Measurements from ENCODE around the gene CENPC.
A peak's percentile ranks its signal among the peaks of the same experiment; 100 is the strongest.
"Not testable (repeated sequence)": the region's sequence is repeated elsewhere in the genome, so short reads cannot be mapped to it uniquely, and the experiment has no call there.

Gene CENPC, protein sequence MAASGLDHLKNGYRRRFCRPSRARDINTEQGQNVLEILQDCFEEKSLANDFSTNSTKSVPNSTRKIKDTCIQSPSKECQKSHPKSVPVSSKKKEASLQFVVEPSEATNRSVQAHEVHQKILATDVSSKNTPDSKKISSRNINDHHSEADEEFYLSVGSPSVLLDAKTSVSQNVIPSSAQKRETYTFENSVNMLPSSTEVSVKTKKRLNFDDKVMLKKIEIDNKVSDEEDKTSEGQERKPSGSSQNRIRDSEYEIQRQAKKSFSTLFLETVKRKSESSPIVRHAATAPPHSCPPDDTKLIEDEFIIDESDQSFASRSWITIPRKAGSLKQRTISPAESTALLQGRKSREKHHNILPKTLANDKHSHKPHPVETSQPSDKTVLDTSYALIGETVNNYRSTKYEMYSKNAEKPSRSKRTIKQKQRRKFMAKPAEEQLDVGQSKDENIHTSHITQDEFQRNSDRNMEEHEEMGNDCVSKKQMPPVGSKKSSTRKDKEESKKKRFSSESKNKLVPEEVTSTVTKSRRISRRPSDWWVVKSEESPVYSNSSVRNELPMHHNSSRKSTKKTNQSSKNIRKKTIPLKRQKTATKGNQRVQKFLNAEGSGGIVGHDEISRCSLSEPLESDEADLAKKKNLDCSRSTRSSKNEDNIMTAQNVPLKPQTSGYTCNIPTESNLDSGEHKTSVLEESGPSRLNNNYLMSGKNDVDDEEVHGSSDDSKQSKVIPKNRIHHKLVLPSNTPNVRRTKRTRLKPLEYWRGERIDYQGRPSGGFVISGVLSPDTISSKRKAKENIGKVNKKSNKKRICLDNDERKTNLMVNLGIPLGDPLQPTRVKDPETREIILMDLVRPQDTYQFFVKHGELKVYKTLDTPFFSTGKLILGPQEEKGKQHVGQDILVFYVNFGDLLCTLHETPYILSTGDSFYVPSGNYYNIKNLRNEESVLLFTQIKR

DNA sequence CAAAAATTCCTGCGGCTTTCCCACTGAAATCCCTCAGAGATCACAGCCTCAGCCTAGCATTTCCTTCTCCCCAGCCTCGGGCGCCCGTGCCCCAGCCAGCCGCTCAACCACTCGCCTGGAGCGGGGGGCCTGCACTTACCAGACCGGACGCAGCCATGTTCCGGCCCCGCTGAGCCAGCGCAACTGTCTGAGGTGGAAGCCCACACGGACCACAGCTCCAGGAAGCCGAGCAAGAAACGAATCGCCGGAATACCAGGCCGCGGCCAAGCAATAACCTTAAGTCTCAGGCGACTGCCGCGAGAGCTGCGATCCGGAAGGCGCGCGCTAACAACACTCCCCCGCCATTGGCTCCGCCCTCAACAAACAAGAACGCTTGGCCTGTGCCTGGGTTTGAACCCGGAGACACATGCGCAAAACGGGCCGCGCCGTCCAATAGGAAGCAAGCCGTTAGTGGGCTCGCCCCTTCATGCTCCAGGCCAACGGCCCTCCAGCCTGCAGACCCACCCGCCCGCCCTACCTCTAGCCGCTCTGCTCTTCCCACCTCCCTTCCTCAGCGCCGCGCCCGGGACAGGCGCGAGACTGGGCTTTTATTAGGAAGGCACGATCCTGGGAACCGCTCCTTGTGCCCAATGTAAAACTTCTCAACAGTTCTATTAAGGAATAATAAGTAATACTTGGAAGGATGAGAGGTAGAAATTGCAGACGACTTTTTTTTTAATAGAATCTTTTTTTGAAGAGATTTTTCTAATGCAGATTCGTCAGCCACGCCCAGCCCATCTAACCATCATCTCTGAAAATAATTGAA is at the start of gene CENPC:
CENPC (minus strand) TSS at position 305 of the 805 bp plus-strand sequence; CDS start at position 157, 148 bp downstream.
- DNase-seq: peak; percentile 98

DNA sequence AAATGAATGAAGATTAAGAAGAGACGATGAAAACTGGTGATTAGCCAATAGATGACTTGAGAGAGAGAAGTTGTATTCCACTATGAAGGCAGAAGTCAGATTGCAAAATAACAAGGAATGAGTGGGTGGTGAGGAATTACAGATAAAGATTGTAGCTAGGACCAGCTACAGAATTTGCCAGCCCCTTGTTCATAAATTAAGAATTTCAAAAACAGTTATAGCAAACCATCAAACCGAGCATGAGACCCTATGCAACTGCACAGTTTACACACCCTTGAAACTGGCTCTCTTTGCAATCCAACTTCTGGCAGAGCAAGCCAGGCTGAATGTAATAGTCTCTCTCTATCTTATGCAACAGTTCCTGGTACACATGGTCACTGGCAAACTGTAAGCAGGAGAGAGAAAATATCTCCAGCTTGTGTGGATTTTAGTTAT is 48.5 kb upstream of the CENPC start:
- DNase-seq: no peak

DNA sequence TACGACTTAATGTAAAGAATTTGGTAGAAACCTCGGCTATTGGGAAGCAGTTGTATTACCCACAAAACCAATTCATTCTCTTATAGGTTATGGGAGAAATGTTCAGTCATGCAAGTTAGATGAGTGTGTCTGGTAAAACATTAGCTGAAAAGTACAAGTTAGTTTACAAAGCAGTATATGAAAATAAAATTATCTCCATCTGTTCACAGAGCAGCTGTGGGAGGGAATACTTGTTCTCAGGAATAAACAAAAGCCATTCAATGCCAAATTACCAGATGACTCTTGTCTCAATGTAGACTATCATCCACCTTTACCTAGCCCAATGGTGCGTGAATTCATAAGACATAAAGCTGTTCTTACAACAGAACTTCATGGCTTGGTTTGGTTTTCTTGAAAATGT is 41.9 kb upstream of the CENPC start:
- no peak for DNase-seq

DNA sequence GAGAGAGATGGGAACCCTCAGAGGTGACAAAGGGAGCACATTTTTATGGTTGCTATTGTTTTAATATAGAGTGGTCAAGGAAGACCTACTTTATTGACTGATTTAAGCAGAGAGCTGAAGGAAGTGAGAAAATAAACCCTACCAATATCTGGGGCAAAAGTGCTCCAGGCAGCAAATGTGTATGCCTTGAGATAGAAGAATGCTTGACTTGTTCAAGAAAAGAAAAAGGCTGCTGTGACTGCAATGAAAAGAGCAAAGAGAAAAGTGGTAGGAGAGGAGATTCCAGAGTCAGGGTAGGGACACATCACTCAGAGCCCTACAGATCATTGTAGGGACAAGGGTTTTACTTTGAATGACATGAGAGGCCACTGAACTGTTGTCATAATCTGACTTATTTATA is 39.2 kb upstream of the CENPC start:
- no peak for DNase-seq

DNA sequence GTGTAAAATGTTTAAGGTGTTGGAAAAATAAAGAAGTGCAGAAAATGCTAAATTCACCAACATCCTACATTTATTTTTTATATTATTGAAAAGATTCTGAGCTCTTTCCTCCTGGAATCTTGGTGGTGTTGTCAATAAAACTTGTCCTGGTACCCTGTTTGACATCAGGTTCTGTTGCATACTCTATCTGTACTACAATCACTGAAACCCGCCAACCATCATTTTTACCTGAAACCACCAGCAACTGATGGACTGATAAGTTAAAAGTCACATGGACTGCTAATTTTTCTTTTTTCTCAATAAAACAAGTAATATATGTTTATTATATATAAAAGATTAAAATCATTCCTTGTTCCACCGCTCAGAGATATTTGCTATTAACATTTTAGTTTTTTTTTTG is 36.6 kb upstream of the CENPC start:
- DNase-seq: no peak

DNA sequence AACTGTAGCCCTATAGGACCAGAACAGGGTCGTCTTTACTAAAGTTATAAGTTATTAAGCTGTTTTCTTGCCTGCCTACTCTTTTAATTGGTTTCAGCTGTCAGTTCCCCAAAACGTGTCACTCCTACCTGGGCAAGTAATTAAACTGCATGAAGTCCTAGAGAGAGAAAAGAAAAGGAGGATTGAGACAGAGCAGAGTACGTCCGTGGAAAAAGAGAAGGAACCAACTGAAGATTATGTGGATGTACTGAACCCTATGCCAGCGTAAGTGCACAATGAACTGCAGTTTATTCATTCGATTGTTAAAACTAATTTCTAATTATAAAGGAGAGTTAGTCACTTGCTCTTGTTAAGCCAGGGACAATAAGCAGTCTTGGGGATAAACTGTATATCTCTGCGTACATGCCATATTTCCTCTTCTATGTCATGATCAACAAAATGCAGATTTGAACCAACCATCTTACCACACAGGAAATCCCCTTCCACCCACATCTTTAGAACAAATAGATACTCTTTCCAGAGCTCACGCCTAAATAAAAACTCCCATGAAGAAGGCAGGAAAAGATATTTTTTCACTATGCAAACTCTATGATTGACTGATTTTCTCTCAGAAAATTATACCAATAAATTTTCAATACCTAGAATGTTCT is 36.0 kb upstream of the CENPC start:
- peak; percentile 42 for DNase-seq

DNA sequence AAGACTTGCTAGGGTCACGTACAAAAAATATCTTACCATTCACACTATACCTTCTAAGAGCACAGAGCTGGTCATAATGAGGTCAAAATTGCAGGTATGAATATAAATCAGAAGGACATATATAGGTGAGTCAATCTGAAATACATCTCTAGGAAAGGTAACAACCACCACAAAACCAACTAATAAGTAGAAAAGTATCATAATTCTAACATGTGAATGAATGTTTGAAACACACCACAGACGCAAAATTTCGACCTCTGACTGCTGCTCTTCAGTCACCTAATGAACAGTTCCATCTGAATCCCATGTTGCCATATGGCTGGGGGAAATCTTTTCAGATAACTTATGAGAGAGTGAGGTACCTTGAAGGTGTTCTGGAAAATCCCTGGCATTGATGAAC is 35.3 kb upstream of the CENPC start:
- DNase-seq: no peak

DNA sequence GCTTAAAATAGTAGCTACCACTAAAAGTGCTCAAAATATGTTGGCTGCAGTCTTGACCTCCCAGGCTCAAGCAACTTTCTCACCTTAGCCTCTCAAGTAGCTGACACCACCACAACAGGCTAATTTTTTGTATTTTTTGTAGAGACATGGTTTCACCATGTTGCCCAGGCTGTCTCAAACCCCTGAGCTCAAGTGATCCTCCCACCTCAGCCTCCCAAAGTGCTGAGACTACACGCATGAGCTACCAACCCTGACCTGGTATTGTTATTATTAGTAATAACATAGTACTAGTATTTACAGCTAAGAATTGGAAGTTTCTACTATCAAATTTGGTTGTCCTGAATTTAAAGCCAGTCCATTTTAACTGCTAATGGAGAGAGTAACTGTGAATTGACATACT is 31.2 kb upstream of the CENPC start:
- no peak for DNase-seq

DNA sequence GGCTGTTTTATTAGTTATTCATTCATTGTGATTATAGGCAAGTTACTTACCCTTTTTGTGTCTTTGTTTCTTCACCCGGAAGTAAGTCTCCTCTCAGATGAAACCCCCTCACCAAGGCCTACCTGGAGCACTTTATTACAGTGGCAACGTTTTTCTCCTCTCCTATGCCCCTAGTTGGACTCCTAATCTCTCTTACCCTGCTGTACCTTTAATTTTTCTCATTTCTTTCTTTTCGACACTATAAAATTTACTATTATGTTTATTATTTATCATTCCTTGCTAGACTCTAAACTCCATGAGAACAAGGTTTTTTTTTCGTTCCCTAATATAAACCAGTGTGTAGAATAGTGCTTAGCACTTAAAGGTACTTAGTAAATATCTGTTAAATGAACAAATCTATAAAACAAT is 30.8 kb upstream of the CENPC start:
- DNase-seq: no peak

DNA sequence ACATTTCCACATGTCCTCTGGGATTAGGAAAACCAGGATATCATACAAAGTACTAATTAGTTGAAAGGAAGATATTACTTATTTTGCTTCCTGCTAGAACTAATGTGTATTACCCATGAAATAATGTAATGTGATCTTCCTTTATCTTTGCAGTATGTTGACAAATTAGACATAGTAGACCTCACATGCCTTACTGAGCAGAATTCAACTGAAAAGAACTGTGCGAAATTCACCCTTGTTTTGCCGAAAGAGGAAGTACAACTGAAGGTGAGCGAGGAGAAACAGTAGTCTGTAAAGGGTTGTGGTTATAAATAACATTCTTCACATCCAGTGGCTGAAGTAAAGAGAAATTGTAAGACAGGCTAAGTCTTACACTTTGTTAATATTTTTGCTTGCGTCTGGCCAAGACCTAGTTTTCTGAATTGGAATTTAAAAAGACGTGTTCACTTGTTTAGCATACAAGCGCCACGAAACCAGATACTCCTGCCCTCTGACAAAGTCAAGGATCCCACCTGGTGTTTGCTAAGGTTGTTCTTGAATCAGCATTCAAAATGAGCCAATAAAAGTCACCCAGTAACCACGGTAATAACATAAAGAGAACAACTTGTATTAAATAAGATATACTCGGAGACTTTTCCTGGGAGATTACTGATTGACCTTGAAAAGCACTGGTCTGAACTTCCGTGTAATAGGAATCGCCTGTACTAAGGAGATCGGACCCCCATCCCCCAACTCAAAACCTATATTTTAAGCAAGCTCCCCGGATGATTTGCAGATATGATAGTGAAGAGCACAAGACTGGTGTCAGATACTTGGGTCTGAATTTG is 30.1 kb upstream of the CENPC start:
- peak; percentile 47 for DNase-seq

DNA sequence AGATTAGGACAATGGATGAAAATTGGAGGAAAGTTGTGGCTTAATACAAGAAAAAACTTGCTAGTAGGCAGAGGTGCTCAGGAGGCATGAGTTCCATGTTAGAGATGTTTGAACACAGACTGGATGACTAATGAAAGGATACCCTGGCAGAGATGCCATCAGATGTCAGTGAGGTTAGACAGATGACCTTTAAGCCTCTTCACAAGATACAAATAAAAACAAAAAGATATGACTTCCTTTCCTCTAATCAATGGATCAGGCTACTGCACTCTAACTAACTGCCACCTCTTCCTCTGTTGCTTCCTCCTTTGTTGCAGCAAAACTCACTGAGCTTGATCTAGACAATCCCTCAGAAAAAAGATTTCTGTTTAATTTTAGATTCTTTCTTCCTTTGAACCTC is 27.9 kb upstream of the CENPC start:
- no peak for DNase-seq

DNA sequence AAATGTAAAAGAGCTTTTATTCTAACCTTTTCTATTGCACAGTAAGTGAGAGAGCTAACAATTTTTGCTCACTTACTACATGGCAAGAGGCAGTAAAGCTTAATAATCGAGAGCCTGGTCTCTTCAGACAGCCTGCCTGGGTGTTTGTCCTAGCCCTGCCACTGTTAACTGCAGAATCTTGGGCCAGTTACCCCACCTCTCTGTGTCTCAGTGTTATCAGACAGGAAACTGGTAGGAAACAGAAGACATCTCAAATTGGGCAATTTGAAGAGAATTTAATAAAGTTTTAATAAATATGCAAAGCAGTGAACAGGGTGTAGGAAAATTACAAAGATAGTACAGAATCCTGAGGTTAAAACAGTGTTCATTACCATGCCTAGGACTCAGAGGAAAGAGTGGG is 26.7 kb upstream of the CENPC start:
- DNase-seq: no peak

DNA sequence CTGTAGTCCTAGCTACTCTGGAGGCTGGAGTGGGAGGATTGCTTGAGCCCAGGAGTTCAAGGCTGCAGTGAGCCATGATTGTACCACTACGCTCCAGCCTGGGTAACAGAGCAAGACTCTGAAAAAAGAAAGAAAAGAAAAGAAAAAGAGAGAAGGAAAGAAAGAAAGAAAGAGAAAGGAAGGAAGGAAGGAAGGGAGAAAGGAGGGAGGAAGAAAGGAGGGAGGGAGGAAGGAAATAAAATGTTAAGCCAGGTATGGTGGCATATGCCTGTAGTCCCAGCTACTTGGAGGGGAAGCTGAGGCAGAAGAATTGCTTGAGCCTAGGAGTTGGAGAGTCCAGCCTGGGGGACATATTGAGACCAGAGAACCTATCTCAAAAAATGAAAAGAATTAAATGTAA is 25.2 kb upstream of the CENPC start:
- no peak for DNase-seq

DNA sequence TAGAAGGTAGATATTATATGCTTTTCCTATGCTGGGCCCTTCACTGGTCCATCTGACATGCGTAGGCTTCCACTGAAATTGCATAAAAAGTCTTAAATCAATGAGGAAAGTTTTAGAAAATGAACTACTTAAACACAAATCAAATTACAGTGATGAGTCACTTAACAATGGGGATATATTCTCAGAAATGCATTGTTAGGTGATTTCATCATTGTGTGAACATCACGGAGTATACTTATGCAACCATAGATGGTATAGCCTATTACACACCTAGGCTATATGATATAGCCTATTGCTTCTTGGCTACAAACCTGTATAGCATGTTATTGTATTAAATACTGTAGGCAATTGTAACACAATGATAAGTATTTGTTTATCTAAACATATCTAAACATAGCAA is 23.5 kb upstream of the CENPC start:
- DNase-seq: no peak

DNA sequence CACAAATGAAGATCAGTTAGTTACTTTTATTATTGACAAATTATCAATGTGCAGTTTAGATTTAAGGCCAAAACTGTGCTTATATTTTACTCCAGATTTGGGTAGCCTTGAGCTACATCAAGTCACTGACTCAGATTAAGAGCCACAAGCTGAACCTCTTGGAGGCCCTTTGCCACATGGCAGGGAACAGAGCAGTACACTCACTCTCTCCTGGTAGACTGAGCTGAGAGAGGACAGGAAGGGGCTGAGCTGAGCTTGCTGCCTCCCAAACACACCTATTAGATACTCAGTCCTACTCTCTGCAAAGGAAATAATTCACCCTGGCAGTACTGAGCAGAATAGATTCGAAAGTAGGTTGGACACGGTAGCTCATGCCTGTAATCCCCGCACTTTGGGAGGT is 21.0 kb upstream of the CENPC start:
- no peak for DNase-seq

DNA sequence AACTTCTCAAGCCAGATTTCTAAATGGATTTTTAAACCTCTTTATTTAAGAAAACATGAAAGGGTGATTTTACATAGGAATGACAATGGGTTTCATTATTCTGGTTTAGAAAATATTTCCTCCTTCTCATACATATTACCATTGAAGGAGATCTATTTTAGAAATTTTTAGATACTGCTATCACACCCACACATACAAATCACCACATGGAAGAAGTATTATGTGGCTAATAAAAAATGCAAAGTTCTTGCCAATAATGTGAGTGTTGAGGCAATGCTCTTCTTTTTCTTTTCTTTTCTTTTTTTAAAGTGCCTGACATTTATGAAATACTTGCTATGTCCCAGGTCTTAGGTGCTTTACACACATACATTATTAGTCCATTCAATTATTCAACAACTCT is 20.0 kb upstream of the CENPC start:
- DNase-seq: no peak

DNA sequence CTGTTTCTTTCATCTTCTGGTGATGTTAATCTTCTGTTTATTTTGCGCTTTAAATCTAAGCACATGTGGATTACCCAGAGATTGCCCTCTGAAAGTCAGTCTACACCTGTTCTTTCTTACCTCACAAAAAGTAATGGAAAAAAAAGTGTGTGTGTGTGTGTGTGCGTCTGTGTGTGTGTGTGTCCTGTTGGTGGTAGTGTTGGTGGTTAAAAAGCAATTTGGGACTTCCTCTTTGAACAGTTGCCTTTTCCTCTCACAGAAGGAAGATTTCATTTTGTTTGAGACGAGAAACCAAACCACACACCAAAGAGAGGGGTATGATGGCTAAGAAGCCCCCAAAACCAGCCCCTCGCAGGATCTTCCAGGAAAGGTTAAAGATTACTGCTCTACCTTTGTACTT is 13.2 kb upstream of the CENPC start, which contains the start of gene STAP1:
STAP1 (plus strand) TSS at position 235 of the 400 bp plus-strand sequence; CDS start at position 318, 83 bp downstream.
- peak; percentile 67 for DNase-seq

DNA sequence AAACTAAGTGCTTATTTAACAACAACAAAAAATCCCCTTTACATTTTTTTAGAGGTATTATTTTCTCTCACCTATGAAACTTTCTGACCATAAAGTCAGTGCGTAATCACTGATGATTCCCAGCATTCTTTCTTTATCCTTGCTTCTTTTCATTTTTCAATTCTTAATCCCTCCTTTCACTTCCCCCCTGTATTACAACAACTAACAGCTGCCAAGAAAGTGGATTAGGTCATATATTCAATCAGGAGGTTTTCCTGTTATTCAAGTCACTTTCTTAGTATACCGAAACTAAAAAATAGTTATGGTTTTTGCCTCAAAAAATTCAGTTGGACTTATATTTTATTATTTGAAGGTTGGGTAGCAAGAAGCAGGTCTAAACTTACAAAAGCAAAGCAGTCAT is 11.1 kb upstream of the CENPC start:
- no peak for DNase-seq

DNA sequence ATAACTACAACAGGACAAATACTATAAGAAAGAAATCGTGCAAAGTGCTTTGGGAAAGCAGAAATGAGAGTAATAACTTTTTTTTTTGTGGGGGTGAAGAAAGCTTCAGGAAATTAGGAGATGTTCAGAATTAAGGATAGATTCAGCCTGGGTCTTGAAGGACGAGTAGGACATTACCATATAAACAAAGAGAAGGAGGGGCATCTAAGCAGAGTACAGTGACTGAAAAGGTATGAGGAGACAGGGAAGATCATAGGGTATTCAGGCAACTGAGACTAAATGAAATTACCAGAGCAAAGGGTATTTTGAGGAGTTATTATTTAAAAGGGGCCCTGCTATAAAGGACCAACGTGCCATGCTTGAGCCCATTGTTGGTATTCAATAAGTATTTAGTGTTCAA is 10.1 kb upstream of the CENPC start:
- no peak for DNase-seq

DNA sequence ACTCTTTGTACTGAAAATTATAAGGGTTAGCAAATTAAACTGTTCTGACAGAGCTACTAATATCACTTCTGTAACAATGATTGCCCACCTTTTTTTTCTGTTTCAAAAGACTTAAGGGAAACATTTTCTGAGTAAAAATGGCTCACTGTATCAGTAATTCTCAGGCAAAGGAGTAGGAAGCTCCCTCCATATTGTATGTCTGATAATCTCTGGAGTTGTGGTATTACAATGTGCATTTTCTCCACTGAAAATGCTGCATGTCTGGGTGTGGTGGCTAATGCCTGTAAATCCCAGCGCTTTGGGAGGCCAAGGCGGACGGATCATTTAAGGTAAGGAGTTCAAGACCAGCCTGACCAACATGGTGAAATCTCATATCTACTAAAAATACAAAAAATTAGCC is 8.8 kb upstream of the CENPC start:
- DNase-seq: no peak

DNA sequence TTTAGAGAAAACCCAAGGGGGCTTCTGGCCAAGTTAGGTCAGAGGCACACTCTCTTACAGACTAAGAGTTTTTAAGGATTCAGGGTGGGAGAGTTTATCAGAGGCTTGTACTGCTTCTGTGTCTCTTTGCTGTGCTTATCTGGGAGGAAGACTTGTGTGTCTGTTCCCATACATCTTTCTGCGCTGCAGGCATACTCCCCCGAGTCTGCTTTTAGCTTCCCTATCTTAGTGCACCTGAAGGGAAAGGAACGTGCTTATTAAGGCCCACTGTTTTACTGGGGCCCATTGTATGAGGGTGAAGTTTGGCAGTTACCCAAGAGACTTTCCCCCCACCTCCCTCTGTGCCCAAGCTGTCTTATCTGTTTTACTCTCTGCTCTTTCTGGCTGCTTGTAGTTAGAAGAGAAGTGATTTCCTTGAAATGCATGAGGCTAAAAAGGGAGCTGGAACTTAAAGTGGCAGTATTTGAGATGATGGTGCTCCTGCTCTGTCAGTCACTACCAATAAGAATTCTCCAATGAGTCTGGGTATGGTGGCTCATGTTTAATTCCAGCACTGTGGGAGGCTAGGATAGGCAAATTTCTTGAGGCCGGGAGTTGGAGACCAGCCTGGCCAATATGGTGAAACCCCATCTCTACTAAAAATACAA is 7.0 kb upstream of the CENPC start:
- DNase-seq: not testable (repeated sequence)

All from GDM1 (cell line).